Mammary epithelial cell (primary cell): ENCODE measurements around the gene FCRL2.

Experiments used
- CTCF ChIP-seq, 2 donors: IDR thresholded peaks in 1 of 2; conservative IDR thresholded peaks in 1 of 2; 2 replicates each; pipeline ENCODE4 v1.5.1; 2011 to 2012; ENCODE audit warnings: inconsistent platforms in 2 of 2, low read length in 2 of 2, mild to moderate bottlenecking in 2 of 2, control low read depth in 1 of 2, low read depth in 1 of 2; ENCODE audit not compliant: insufficient read depth in 1 of 2; ENCODE audit errors: extremely low read depth in 1 of 2
- EZH2 ChIP-seq: IDR thresholded peaks from 2 replicates; pipeline ENCODE4 v1.6.1; 2012; ENCODE audit warnings: low read length, inconsistent platforms, borderline replicate concordance

GRCh38 chr1:157721985-157722384 is 54.9 kb downstream of the FCRL2 start:
- TF ChIP-seq CTCF (conservative IDR thresholded peaks at IDR 0.05 in 1 of 2, IDR thresholded peaks at IDR 0.05 in 1 of 2; ENCODE audit: extremely low read depth in 1 of 2, insufficient read depth in 1 of 2, low read depth in 1 of 2, low read length in 2 of 2), result no peak
- TF ChIP-seq EZH2, result no peak
